Placental pericyte (primary cell): ENCODE measurements around the gene EGFLAM. TPM values are rescaled to one million over a fixed set of nuclear protein-coding genes. Genes with fewer than 3 reads are reported as not detected.

Source experiments
- small RNA-seq: library from RNA; depleted of rRNA; stranded (forward); fragments of <200 nt; gene quantifications from one replicate; pipeline ENCODE3, GENCODE V24; 2012; ENCODE audit warnings: low replicate concordance
- total RNA-seq: library from RNA; depleted of rRNA; stranded (reverse); fragments of >200 nt; gene quantifications from 2 replicates; pipeline ENCODE4 v1.2.3, GENCODE V29; 2012

Gene EGFLAM
- total RNA-seq = 3.3 and 10.1 TPM in 2 replicates

GRCh38 chr5:38258319-38259061 lies at the start of gene EGFLAM:
Gene EGFLAM, plus strand, starts transcription at chr5:38258559. Its CDS starts 196 bp downstream, at chr5:38258755.

Small RNA genes within 50 kb of the gene (small RNA-seq; reads per million reads assigned to genes)
- not detected for gene AC091839.1
